Kidney (tissue), 14 donors: ENCODE data around the gene PLCB4. TPM values are rescaled to one million over a fixed set of nuclear protein-coding genes. Genes with fewer than 3 reads are reported as not detected.

Experiments
- DNase-seq, 5 donors: peaks; one replicate each; pipeline ENCODE4 v3.0.0-alpha.2; 2013 to 2020
- FAIRE-seq: peaks from 2 replicates; lab custom pipeline; 2012; peaks lifted over from hg19 to GRCh38; lab: Jason Lieb, UNC
- H3K27ac ChIP-seq, 2 donors: one replicate each; pipeline ENCODE4 v1.7.0; 2013; ENCODE audit warnings: low read depth in 2 of 2, low read length in 2 of 2, inconsistent platforms in 1 of 2
- H3K27me3 ChIP-seq: one replicate; pipeline ENCODE4 v1.7.1; 2013; ENCODE audit warnings: low read length, inconsistent platforms; ENCODE audit not compliant: control insufficient read depth, insufficient read depth
- H3K36me3 ChIP-seq, 3 donors: one replicate each; pipeline versions ENCODE4 v1.7.0 to v1.7.1; 2013; ENCODE audit warnings: low read length in 3 of 3, control low read depth in 1 of 3, inconsistent platforms in 1 of 3; ENCODE audit not compliant: insufficient read depth in 3 of 3, control insufficient read depth in 2 of 3
- H3K4me1 ChIP-seq, 3 donors: one replicate each; pipeline versions ENCODE4 v1.7.0 to v1.7.1; 2013; ENCODE audit warnings: low read length in 3 of 3, inconsistent platforms in 1 of 3, low read depth in 1 of 3; ENCODE audit not compliant: control insufficient read depth in 2 of 3, insufficient read depth in 2 of 3
- H3K4me3 ChIP-seq, 3 donors: one replicate each; pipeline versions ENCODE4 v1.7.0 to v1.8.1; 2013; ENCODE audit warnings: low read length in 3 of 3, control low read depth in 1 of 3, inconsistent platforms in 1 of 3
- H3K9ac ChIP-seq, 3 donors: one replicate each; pipeline versions ENCODE4 v1.7.0 to v1.7.1; 2013; ENCODE audit warnings: low read length in 3 of 3, control low read depth in 1 of 3, inconsistent platforms in 1 of 3
- H3K9me3 ChIP-seq, 3 donors: one replicate each; pipeline versions ENCODE4 v1.7.0 to v1.7.1; 2013; ENCODE audit warnings: low read length in 3 of 3, control low read depth in 1 of 3, inconsistent platforms in 1 of 3; ENCODE audit not compliant: control insufficient read depth in 2 of 3, insufficient read depth in 1 of 3
- CTCF ChIP-seq: IDR thresholded peaks from 3 replicates; pipeline ENCODE4 v1.5.1; 2012; ENCODE audit warnings: mild to moderate bottlenecking, moderate library complexity, borderline replicate concordance; ENCODE audit not compliant: insufficient read depth; ENCODE audit errors: extremely low read depth
- intact Hi-C: fragments of 100-400 bp; cut with DNase I; formaldehyde crosslinking; loops from one replicate; pipeline ENCODE4 v1.11.1; 2022
- polyA plus RNA-seq: library from polyadenylated mRNA; stranded (reverse); fragments of 350-450 nt; fragmentation: Illumina TruSeq; extraction: RNeasy Lipid Tissue Mini Kit (QIAGEN cat#74804); gene quantifications from one replicate; pipeline ENCODE4 v1.2.3, GENCODE V29; 2014; ENCODE audit warnings: low read depth, low replicate concordance; ENCODE audit not compliant: insufficient read depth
- total RNA-seq: library from RNA; stranded (reverse); fragmentation: NEBNext Ultra II Directional; extraction: Animal tissue kit (Norgen Biotek cat#: 25700); gene quantifications from one replicate; pipeline ENCODE4 v1.2.1, GENCODE V29; 2021
- donor health status: control.
- donor health status: control.
- donor health status: control.
- donor health status: control.
- donor health status: control.
- donor health status: DM: yes; HTN: yes; CAD: no.
- donor health status: Normal renal cell carcinoma (clear cell type).

PLCB4 gene
- total and polyA plus RNA-seq, 2 donors from 2014 or later, result 2.8 to 17.7 TPM

GRCh38 chr20:9145142-9145541 is 76.3 kb downstream of the PLCB4 start:
- no peaks in the 10 kb centered on the region for H3K36me3 ChIP-seq
- FAIRE-seq (no peak), DNase-seq (no peak)
- H3K9me3 ChIP-seq, result no peaks in the 10 kb centered on the region
- H3K27me3 ChIP-seq, result no peaks in the 10 kb centered on the region
- no peak overlapping the region for H3K4me3 ChIP-seq
- intact Hi-C loops, result no loop called here
- no peaks in the 10 kb centered on the region for H3K4me1 ChIP-seq
- H3K27ac ChIP-seq, result no peak overlapping the region
- TF ChIP-seq CTCF, result no peak
- no peak overlapping the region for H3K9ac ChIP-seq

- intact Hi-C loops, result no loop called here
- H3K9ac ChIP-seq, result no peak overlapping the region
- TF ChIP-seq CTCF, result no peak
- no peak overlapping the region for H3K4me3 ChIP-seq
- H3K36me3 ChIP-seq, result no peaks in the 10 kb centered on the region
- no peaks in the 10 kb centered on the region for H3K4me1 ChIP-seq
- FAIRE-seq, result no peak
- no peaks in the 10 kb centered on the region for H3K9me3 ChIP-seq
- H3K27me3 ChIP-seq, result no peaks in the 10 kb centered on the region
- no peak for DNase-seq
- H3K27ac ChIP-seq, result no peak overlapping the region
These were observed 77.8 kb downstream of the PLCB4 start for GRCh38 chr20:9146649-9147048.

GRCh38 chr20:9147547-9148024 is 78.7 kb downstream of the PLCB4 start:
- Histone ChIP-seq H3K9ac (no peak overlapping the region), H3K4me1 (no peaks in the 10 kb centered on the region), H3K27ac (no peak overlapping the region), H3K27me3 (no peaks in the 10 kb centered on the region), H3K4me3 (no peak overlapping the region), H3K36me3 (no peaks in the 10 kb centered on the region), H3K9me3 (no peaks in the 10 kb centered on the region)
- FAIRE-seq, result no peak
- no peak for DNase-seq
- intact Hi-C loops, result no loop called here
- TF ChIP-seq CTCF, result no peak

DNA sequence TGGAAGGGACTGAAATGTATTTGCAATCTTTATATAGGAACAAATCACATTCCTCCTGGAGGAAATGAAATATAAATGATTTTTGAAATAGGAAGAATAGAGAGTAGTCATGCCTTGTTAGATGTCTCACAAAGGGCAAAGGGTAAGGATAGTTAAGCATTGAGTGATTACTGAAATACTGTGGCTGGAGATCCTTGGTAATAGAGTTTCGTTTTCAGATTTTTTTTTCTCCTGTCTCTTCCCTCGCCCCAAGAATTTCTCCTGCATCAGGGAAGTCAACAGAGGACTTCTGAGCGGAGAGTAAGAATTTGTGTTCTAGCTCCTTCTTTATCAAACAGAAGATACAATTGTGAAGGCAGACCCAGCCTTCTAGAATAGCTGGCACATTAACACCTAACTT is 79.4 kb downstream of the PLCB4 start:
- intact Hi-C loops, result no loop called here
- DNase-seq (no peak), FAIRE-seq (no peak)
- no peak overlapping the region for H3K27ac ChIP-seq
- H3K9me3 ChIP-seq, result no peaks in the 10 kb centered on the region
- H3K36me3 ChIP-seq, result no peaks in the 10 kb centered on the region
- no peaks in the 10 kb centered on the region for H3K4me1 ChIP-seq
- H3K4me3 ChIP-seq, result no peak overlapping the region
- H3K27me3 ChIP-seq, result no peaks in the 10 kb centered on the region
- H3K9ac ChIP-seq, result no peak overlapping the region
- no peak for TF ChIP-seq CTCF
